Body of pancreas (tissue), 4 donors: ENCODE measurements around the gene NUP214. TPM values are rescaled to one million over a fixed set of nuclear protein-coding genes. Genes with fewer than 3 reads are reported as not detected.

Experiments
- ATAC-seq: fragments of 150-250 bp; one replicate; pipeline ENCODE4 v1.9.1; 2016
- DNase-seq, 4 donors: peaks; one replicate each; pipeline ENCODE4 v3.0.0-alpha.2; 2019
- H3K27ac ChIP-seq, 4 donors: fragments of 200-600 bp; sonication (generic); 1 replicate in 3 of 4; 2 replicates in 1 of 4; pipeline versions ENCODE4 v1.5.1 to v1.6.1; 2016 to 2019; ENCODE audit warnings: mild to moderate bottlenecking in 1 of 4, mixed read lengths in 1 of 4, moderate library complexity in 1 of 4
- H3K27me3 ChIP-seq, 2 donors: fragments of 200-600 bp; sonication (generic); one replicate each; pipeline ENCODE4 v1.6.0; 2016; ENCODE audit warnings: mild to moderate bottlenecking in 1 of 2
- H3K36me3 ChIP-seq, 2 donors: fragments of 200-600 bp; sonication (generic); replicated peaks in 1 of 2; 2 replicates each; pipeline ENCODE4 v1.5.1; 2016; ENCODE audit warnings: low read depth in 2 of 2; ENCODE audit not compliant: insufficient read depth in 1 of 2
- H3K4me1 ChIP-seq: fragments of 200-600 bp; sonication (generic); one replicate; pipeline ENCODE4 v1.6.0; 2016
- H3K4me3 ChIP-seq, 2 donors: fragments of 200-600 bp; sonication (generic); 1 replicate in 1 of 2; 2 replicates in 1 of 2; pipeline ENCODE4 v1.5.1; 2016 to 2019
- H3K9me3 ChIP-seq, 3 donors: fragments of 200-600 bp; sonication (generic); 1 replicate in 2 of 3; 2 replicates in 1 of 3; pipeline ENCODE4 v1.5.1; 2016
- POLR2A ChIP-seq, 3 donors: fragments of 450-650 bp; IDR thresholded peaks; one replicate each; pipeline ENCODE4 v1.6.1; 2016; ENCODE audit warnings: antibody characterized with exemption in 3 of 3, mild to moderate bottlenecking in 2 of 3
- WGBS, 2 donors: methylation state at CpG; one replicate each; pipeline ENCODE4 v1.1.5; 2017; 5-methylcytosine and 5-hydroxymethylcytosine counted together
- intact Hi-C: fragments of 100-400 bp; cut with DNase I; formaldehyde crosslinking; loops from one replicate; pipeline ENCODE4 v1.15.1; 2023
- total RNA-seq, 2 donors: library from RNA; depleted of rRNA; stranded (reverse); fragments of >200 nt; gene quantifications; one replicate each; pipeline ENCODE4 v1.1.0, GENCODE V29; 2016
- TF ChIP-seq, protein P1 (sequence below), 7 experiments: fragments of 450-650 bp in 4 of 7; fragments of 200-600 bp in 3 of 7; sonication (generic) in 3 of 7; IDR thresholded peaks; one replicate each; pipeline ENCODE4 v1.5.1; 2016 to 2019; ENCODE audit warnings: antibody characterized with exemption in 7 of 7

NUP214 gene
- total RNA-seq, 2 donors from 2014 or later, result 24.7 to 29.6 TPM

DNA sequence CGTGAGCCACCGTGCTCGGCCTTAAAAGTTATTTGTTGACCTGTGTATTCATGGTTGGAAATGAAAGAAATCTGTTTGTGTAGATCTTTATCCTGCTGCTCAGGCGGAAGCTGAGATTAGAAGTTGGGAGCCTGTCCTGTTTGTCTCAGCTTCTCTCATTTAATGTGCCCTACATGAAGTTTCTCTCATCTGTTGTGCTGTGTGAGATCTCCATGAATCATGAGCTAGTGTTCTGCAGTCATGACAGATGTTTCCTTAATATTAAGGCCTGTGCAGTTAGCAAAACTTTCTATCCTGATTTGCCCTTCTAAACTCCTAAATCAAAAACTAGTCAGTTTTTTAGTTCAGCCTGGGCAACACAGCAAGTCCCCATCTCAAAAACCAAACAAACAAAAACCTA, 91.4 kb downstream of the NUP214 start:
- Histone ChIP-seq H3K36me3 (no peaks in the 10 kb centered on the region), H3K27ac (no peak overlapping the region), H3K4me1 (no peaks in the 10 kb centered on the region), H3K4me3 (no peak overlapping the region), H3K9me3 (no peaks in the 10 kb centered on the region), H3K27me3 (no peaks in the 10 kb centered on the region)
- intact Hi-C loops, result no loop called here
- ATAC-seq, result no peak
- WGBS, 2 donors, result 76 to 91% methylated on average over 4 of the region's 4 CpGs
- TF ChIP-seq, protein P1, sequence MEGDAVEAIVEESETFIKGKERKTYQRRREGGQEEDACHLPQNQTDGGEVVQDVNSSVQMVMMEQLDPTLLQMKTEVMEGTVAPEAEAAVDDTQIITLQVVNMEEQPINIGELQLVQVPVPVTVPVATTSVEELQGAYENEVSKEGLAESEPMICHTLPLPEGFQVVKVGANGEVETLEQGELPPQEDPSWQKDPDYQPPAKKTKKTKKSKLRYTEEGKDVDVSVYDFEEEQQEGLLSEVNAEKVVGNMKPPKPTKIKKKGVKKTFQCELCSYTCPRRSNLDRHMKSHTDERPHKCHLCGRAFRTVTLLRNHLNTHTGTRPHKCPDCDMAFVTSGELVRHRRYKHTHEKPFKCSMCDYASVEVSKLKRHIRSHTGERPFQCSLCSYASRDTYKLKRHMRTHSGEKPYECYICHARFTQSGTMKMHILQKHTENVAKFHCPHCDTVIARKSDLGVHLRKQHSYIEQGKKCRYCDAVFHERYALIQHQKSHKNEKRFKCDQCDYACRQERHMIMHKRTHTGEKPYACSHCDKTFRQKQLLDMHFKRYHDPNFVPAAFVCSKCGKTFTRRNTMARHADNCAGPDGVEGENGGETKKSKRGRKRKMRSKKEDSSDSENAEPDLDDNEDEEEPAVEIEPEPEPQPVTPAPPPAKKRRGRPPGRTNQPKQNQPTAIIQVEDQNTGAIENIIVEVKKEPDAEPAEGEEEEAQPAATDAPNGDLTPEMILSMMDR (IDR thresholded peaks at IDR 0.05), result no peak
- no peak for TF ChIP-seq POLR2A (IDR thresholded peaks at IDR 0.05)
- DNase-seq, result no peak

DNA sequence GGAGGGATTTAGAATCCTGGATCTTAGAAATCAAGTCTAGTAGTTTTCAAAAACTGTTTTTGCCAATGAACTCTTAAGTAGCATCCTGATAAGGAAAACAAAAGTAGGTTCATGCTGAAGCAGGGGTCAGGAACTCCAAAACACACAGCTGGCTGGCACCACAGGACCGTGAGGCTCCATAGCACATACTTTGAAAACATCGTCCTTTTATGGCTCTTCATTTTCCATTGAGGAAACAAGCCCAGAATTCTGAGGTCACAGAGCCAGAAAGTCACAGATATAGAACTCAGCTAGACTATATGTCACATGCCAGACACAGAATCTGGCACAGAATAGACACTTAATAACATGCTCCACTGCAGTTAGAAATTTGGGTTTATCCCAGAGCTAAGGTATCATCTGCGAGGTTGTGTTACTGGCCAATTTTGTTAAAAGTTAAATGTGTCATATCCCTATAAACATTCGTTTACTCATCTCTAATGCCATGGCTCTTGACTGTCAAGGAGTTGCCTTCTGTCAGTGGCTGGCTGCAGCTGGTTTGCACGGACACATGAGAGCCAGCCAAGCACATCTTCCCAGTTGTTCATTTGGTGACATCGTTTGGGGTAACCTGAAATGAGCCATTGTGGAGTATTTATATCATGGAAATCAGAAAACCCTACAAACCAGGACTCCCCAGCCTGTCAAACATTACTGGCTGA, 92.1 kb downstream of the NUP214 start:
- Histone ChIP-seq H3K4me3 (no peak overlapping the region), H3K9me3 (no peaks in the 10 kb centered on the region), H3K27ac (no peak overlapping the region), H3K4me1 (no peaks in the 10 kb centered on the region), H3K27me3 (no peaks in the 10 kb centered on the region), H3K36me3 (no peaks in the 10 kb centered on the region)
- intact Hi-C loops, result no loop called here
- no peak for TF ChIP-seq POLR2A (IDR thresholded peaks at IDR 0.05)
- TF ChIP-seq, protein P1 (IDR thresholded peaks at IDR 0.05), result no peak
- 86 to 89% methylated on average over 6 of the region's 6 CpGs for WGBS, 2 donors
- ATAC-seq (no peak), DNase-seq (no peak)

DNA sequence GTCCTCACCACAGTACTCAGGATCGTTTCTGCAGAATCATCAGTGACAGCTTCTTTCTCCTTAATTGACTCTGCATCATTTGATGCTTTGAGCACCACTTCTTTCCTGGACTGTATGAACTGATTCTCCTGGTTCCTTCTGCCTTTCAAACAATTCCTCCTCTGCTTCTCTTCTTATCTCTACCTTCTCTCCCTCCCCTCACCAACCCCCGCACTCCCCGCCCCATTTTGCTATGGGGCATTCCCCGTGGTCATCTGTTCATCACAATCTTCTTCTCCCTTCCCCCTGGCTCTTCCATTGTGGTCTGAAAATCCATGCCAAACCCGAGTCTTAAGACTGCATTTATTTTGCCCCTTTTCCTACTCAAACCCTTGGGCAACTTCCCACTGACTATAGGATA, 93.0 kb downstream of the NUP214 start:
- intact Hi-C loops, result no loop called here
- H3K27ac ChIP-seq, result no peak overlapping the region
- H3K4me1 ChIP-seq, result no peaks in the 10 kb centered on the region
- 79 to 85% methylated on average over 5 of the region's 5 CpGs for WGBS, 2 donors
- TF ChIP-seq POLR2A (IDR thresholded peaks at IDR 0.05), result no peak
- TF ChIP-seq, protein P1 (IDR thresholded peaks at IDR 0.05), result no peak
- no peaks in the 10 kb centered on the region for H3K36me3 ChIP-seq
- no peaks in the 10 kb centered on the region for H3K9me3 ChIP-seq
- H3K27me3 ChIP-seq, result no peaks in the 10 kb centered on the region
- DNase-seq (no peak), ATAC-seq (no peak)
- no peak overlapping the region for H3K4me3 ChIP-seq

DNA sequence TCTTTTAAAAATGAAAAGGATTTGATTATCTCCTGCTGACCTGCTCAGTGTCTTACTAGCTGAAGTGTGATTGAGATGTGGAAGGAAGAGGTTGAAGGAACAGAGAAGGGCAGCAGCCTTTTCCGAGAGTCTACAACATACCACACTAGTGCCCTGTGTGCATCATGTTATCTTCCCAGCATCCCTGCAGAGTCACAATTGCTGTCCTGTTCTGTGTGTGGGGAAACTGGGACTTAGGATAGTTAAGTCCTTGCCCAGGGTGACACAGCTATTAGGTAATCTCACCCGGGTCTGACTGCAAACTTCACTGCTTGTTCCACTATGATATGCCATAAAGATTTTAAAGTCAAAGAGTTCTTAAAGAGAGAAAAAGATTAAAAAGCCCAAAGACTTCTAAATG, 95.1 kb downstream of the NUP214 start:
- Histone ChIP-seq H3K9me3 (no peaks in the 10 kb centered on the region), H3K27ac (no peak overlapping the region), H3K4me1 (no peaks in the 10 kb centered on the region), H3K36me3 (no peaks in the 10 kb centered on the region), H3K27me3 (no peaks in the 10 kb centered on the region), H3K4me3 (no peak overlapping the region)
- 87 to 88% methylated on average over 2 of the region's 2 CpGs for WGBS, 2 donors
- no peak for ATAC-seq
- no peak for DNase-seq
- intact Hi-C loops, result no loop called here
- no peak for TF ChIP-seq POLR2A (IDR thresholded peaks at IDR 0.05)
- TF ChIP-seq, protein P1 (IDR thresholded peaks at IDR 0.05), result no peak

DNA sequence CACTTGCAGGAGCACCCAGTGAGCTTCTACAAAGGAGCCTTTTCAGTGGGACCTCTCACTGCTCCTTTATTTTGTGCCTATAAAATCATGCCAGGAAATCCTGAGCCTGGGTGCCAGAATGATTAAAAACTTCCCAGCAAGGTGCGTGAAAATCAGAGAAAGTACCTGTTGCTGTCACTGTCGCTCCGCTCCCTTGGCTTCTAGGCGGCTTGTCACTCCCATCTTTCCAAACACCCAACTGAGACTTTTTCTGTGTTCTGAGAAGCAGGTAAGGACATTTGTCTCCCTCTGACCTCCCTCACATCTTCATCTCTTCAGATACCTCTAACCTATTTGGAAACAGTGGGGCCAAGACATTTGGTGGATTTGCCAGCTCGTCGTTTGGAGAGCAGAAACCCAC, 97.1 kb downstream of the NUP214 start:
- ATAC-seq (no peak), DNase-seq (no peak)
- no peaks in the 10 kb centered on the region for H3K9me3 ChIP-seq
- intact Hi-C loops, result no loop called here
- H3K4me1 ChIP-seq, result no peaks in the 10 kb centered on the region
- no peaks in the 10 kb centered on the region for H3K36me3 ChIP-seq
- no peaks in the 10 kb centered on the region for H3K27me3 ChIP-seq
- no peak overlapping the region for H3K4me3 ChIP-seq
- TF ChIP-seq, protein P1 (IDR thresholded peaks at IDR 0.05), result no peak
- TF ChIP-seq POLR2A (IDR thresholded peaks at IDR 0.05), result no peak
- no peak overlapping the region for H3K27ac ChIP-seq
- WGBS, 2 donors, result 90 to 94% methylated on average over 6 of the region's 6 CpGs
